Bronchial epithelial cell (primary cell): ENCODE data around the gene LAMA4. TPM values are rescaled to one million over a fixed set of nuclear protein-coding genes. Genes with fewer than 3 reads are reported as not detected.

Experiments used
- DNase-seq: peaks from one replicate; pipeline ENCODE4 v3.0.0-alpha.2; 2010; ENCODE audit warnings: low read depth
- FAIRE-seq: peaks from 2 replicates; lab custom pipeline; 2011; peaks lifted over from hg19 to GRCh38; lab: Jason Lieb, UNC
- H3K27me3 ChIP-seq: 2 replicates; pipeline ENCODE4 v1.5.1; 2011; ENCODE audit warnings: low read length; ENCODE audit not compliant: control insufficient read depth, insufficient read depth
- H3K36me3 ChIP-seq: 2 replicates; pipeline ENCODE4 v1.5.1; 2011; ENCODE audit warnings: low read length; ENCODE audit not compliant: control insufficient read depth, insufficient read depth
- H3K4me3 ChIP-seq: 2 replicates; pipeline ENCODE4 v1.5.1; 2011; ENCODE audit warnings: mild to moderate bottlenecking, low read depth, low read length, control low read depth
- CTCF ChIP-seq: IDR thresholded peaks from 2 replicates; pipeline ENCODE4 v1.5.1; 2011; ENCODE audit warnings: mild to moderate bottlenecking, moderate library complexity, low read length, control low read depth, inconsistent platforms; ENCODE audit not compliant: insufficient read depth, severe bottlenecking
- total RNA-seq: library from RNA; depleted of rRNA; stranded (reverse); fragments of >200 nt; gene quantifications from 2 replicates; pipeline ENCODE4 v1.2.1, GENCODE V29; 2014

LAMA4 gene
- total RNA-seq, 1 donor from 2014 or later: 5.5 TPM

DNA sequence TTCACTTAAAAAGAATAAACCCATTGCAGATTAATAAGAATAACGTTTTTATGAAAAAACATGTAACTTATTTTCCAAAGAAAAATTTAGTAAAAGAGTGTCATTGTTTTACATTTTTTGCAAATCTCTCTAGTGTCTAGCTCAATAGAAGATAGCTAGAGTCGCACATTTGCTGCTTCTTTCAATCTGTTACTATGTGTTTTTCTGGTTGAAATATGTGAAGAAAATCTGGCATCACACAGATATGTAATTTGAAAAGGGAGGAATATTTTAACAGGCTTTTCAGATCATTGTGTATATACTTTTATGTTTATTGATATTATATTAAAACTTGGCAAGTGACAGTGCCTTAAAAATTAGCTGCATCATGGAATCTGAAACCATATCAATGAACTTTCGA is 191.4 kb downstream of the LAMA4 start:
- Histone ChIP-seq H3K4me3 (no peak overlapping the region), H3K36me3 (no peaks in the 10 kb centered on the region), H3K27me3 (peaks cover 2% of the 10 kb centered on the region)
- FAIRE-seq: no peak
- DNase-seq: no peak
- no peak for TF ChIP-seq CTCF

DNA sequence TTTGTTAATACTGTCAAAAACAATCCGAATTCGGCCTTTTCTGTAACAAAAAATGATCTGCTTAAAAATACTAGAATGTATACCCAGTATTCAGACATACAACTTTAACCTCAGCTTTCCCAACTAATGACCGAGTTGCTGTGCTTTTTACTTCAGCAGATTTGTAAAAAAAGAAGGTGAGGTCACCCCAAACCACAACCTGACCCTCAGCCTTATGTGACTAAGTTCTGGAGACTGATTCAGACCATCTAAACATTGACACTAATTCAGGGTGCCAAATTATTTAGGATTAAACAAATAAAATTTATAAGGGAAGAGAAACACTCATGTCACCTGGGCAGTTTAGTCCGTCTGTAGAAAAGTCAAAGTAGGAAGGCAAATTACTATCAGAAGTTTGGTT is 192.8 kb downstream of the LAMA4 start:
- no peak for FAIRE-seq
- peak; percentile 24 for DNase-seq
- Histone ChIP-seq H3K36me3 (no peaks in the 10 kb centered on the region), H3K27me3 (peaks cover 2% of the 10 kb centered on the region), H3K4me3 (no peak overlapping the region)
- TF ChIP-seq CTCF: no peak

Other genes with a start within 250 kb of the LAMA4 start
- not detected in 2 replicates for gene CCN6, start 200.5 kb downstream of the LAMA4 start, total RNA-seq
- 33.4 and 41.1 TPM in 2 replicates for gene TUBE1, start 167.1 kb downstream of the LAMA4 start, total RNA-seq
- gene FAM229B, start 167.0 kb downstream of the LAMA4 start, total RNA-seq: 1.6 and 4.0 TPM in 2 replicates
- not detected in 2 replicates for gene RFPL4B, start 92.8 kb upstream of the LAMA4 start, total RNA-seq